Central memory CD8-positive, alpha-beta T cell (primary cell): Measurements from ENCODE around the gene RXFP3.
"Not testable (repeated sequence)": the region's sequence is repeated elsewhere in the genome, so short reads cannot be mapped to it uniquely, and the experiment has no call there.

Experiments used
- ATAC-seq: fragments of 150-1000 bp; cut with Tn5 transposase; replicated peaks from 2 replicates; pipeline ENCODE4 v1.10.0; 2022; ENCODE audit warnings: mild to moderate bottlenecking, moderate FRiP score, moderate number of reproducible peaks; ENCODE audit not compliant: poor library complexity, severe bottlenecking; ENCODE audit errors: extremely low read depth
- DNase-seq, 2 donors: peaks; one replicate each; pipeline ENCODE4 v3.0.0; 2021; ENCODE audit warnings: low spot score in 2 of 2
- H3K27ac Mint-ChIP-seq: one replicate; pipeline ENCODE4 v1.8.0; 2022; ENCODE audit warnings: low read depth, mild to moderate bottlenecking, moderate library complexity, mixed read lengths
- H3K27me3 Mint-ChIP-seq: one replicate; pipeline ENCODE4 v1.8.0; 2022; ENCODE audit warnings: mixed read lengths
- H3K36me3 Mint-ChIP-seq: one replicate; pipeline ENCODE4 v1.8.0; 2022; ENCODE audit warnings: mild to moderate bottlenecking, moderate library complexity, mixed read lengths; ENCODE audit not compliant: insufficient read depth
- H3K4me1 Mint-ChIP-seq: one replicate; pipeline ENCODE4 v1.8.0; 2022; ENCODE audit warnings: mixed read lengths
- H3K4me3 Mint-ChIP-seq: one replicate; pipeline ENCODE4 v1.8.0; 2022; ENCODE audit warnings: mild to moderate bottlenecking, moderate library complexity, mixed read lengths
- H3K9me3 Mint-ChIP-seq: one replicate; pipeline ENCODE4 v1.8.0; 2022; ENCODE audit warnings: mixed read lengths

The RXFP3 gene

GRCh38 chr5:33938881-33939280 is 2.7 kb downstream of the RXFP3 start:
- H3K4me3 Mint-ChIP-seq = no peak overlapping the region
- ATAC-seq = no peak
- no peaks in the 10 kb centered on the region for H3K4me1 Mint-ChIP-seq
- no peaks in the 10 kb centered on the region for H3K36me3 Mint-ChIP-seq
- peaks cover 73% of the 10 kb centered on the region for H3K27me3 Mint-ChIP-seq
- no peak overlapping the region for H3K27ac Mint-ChIP-seq
- H3K9me3 Mint-ChIP-seq = no peaks in the 10 kb centered on the region
- DNase-seq = no peak

- ATAC-seq = no peak
- H3K4me1 Mint-ChIP-seq = no peaks in the 10 kb centered on the region
- DNase-seq = no peak
- H3K4me3 Mint-ChIP-seq = no peak overlapping the region
- no peaks in the 10 kb centered on the region for H3K36me3 Mint-ChIP-seq
- H3K27ac Mint-ChIP-seq = no peak overlapping the region
- H3K9me3 Mint-ChIP-seq = no peaks in the 10 kb centered on the region
- H3K27me3 Mint-ChIP-seq = peaks cover 73% of the 10 kb centered on the region
Observed at GRCh38 chr5:33939556-33940262, 3.5 kb downstream of the RXFP3 start.

- Mint-ChIP-seq H3K27ac (no peak overlapping the region), H3K4me3 (no peak overlapping the region), H3K4me1 (no peaks in the 10 kb centered on the region), H3K27me3 (peaks cover 71% of the 10 kb centered on the region), H3K9me3 (no peaks in the 10 kb centered on the region), H3K36me3 (no peaks in the 10 kb centered on the region)
- ATAC-seq (no peak), DNase-seq (no peak)
Observed at GRCh38 chr5:33941090-33941489, 4.9 kb downstream of the RXFP3 start.

GRCh38 chr5:33944543-33945132 is 8.5 kb downstream of the RXFP3 start:
- H3K4me1 Mint-ChIP-seq = no peaks in the 10 kb centered on the region
- H3K9me3 Mint-ChIP-seq = no peaks in the 10 kb centered on the region
- H3K36me3 Mint-ChIP-seq = no peaks in the 10 kb centered on the region
- no peak overlapping the region for H3K4me3 Mint-ChIP-seq
- DNase-seq = no peak
- no peak overlapping the region for H3K27ac Mint-ChIP-seq
- peaks cover 52% of the 10 kb centered on the region for H3K27me3 Mint-ChIP-seq
- no peak for ATAC-seq

- H3K36me3 Mint-ChIP-seq, H3K4me3 Mint-ChIP-seq, DNase-seq, H3K4me1 Mint-ChIP-seq, H3K27ac Mint-ChIP-seq, H3K9me3 Mint-ChIP-seq, ATAC-seq: not testable (repeated sequence)
- H3K27me3 Mint-ChIP-seq = peaks cover 11% of the 10 kb centered on the region
Observed at GRCh38 chr5:33952175-33952574, 16.0 kb downstream of the RXFP3 start.

- ATAC-seq = no peak
- H3K27me3 Mint-ChIP-seq = peaks cover 51% of the 10 kb centered on the region
- H3K9me3 Mint-ChIP-seq = no peaks in the 10 kb centered on the region
- no peaks in the 10 kb centered on the region for H3K4me1 Mint-ChIP-seq
- no peak overlapping the region for H3K4me3 Mint-ChIP-seq
- DNase-seq = no peak
- H3K27ac Mint-ChIP-seq = no peak overlapping the region
- H3K36me3 Mint-ChIP-seq = peaks cover 2% of the 10 kb centered on the region
Observed at GRCh38 chr5:33957577-33958150, 21.5 kb downstream of the RXFP3 start.

- Mint-ChIP-seq H3K36me3 (peaks cover 2% of the 10 kb centered on the region), H3K4me1 (no peaks in the 10 kb centered on the region), H3K27ac (no peak overlapping the region), H3K9me3 (no peaks in the 10 kb centered on the region), H3K27me3 (peaks cover 51% of the 10 kb centered on the region), H3K4me3 (no peak overlapping the region)
- no peak for DNase-seq
- ATAC-seq = no peak
Observed at GRCh38 chr5:33958176-33958575, 22.0 kb downstream of the RXFP3 start.

- ATAC-seq (no peak), DNase-seq (no peak)
- no peaks in the 10 kb centered on the region for H3K4me1 Mint-ChIP-seq
- H3K4me3 Mint-ChIP-seq = no peak overlapping the region
- no peak overlapping the region for H3K27ac Mint-ChIP-seq
- H3K36me3 Mint-ChIP-seq = no peaks in the 10 kb centered on the region
- no peaks in the 10 kb centered on the region for H3K9me3 Mint-ChIP-seq
- H3K27me3 Mint-ChIP-seq = peaks cover 23% of the 10 kb centered on the region
Observed at GRCh38 chr5:33964132-33964700, 28.0 kb downstream of the RXFP3 start.

- Mint-ChIP-seq H3K4me3 (no peak overlapping the region), H3K4me1 (no peaks in the 10 kb centered on the region), H3K9me3 (no peaks in the 10 kb centered on the region), H3K27me3 (peaks cover under 1% of the 10 kb centered on the region), H3K27ac (no peak overlapping the region), H3K36me3 (no peaks in the 10 kb centered on the region)
- DNase-seq = no peak
- ATAC-seq = no peak
Observed at GRCh38 chr5:33966805-33967204, 30.6 kb downstream of the RXFP3 start.

GRCh38 chr5:33968211-33969005 is 32.2 kb downstream of the RXFP3 start:
- DNase-seq = no peak
- Mint-ChIP-seq H3K9me3 (no peaks in the 10 kb centered on the region), H3K36me3 (no peaks in the 10 kb centered on the region), H3K27ac (no peak overlapping the region), H3K27me3 (peaks cover 10% of the 10 kb centered on the region), H3K4me3 (no peak overlapping the region), H3K4me1 (no peaks in the 10 kb centered on the region)
- no peak for ATAC-seq

GRCh38 chr5:33969572-33970452 is 33.6 kb downstream of the RXFP3 start:
- no peak overlapping the region for H3K4me3 Mint-ChIP-seq
- no peaks in the 10 kb centered on the region for H3K9me3 Mint-ChIP-seq
- H3K36me3 Mint-ChIP-seq = no peaks in the 10 kb centered on the region
- ATAC-seq (no peak), DNase-seq (no peak)
- H3K4me1 Mint-ChIP-seq = no peaks in the 10 kb centered on the region
- peaks cover 23% of the 10 kb centered on the region for H3K27me3 Mint-ChIP-seq
- peak overlapping the region; percentile 70 for H3K27ac Mint-ChIP-seq

- no peak for DNase-seq
- no peaks in the 10 kb centered on the region for H3K4me1 Mint-ChIP-seq
- no peak for ATAC-seq
- H3K27me3 Mint-ChIP-seq = peaks cover 38% of the 10 kb centered on the region
- no peaks in the 10 kb centered on the region for H3K36me3 Mint-ChIP-seq
- H3K9me3 Mint-ChIP-seq = no peaks in the 10 kb centered on the region
- H3K4me3 Mint-ChIP-seq = no peak overlapping the region
- H3K27ac Mint-ChIP-seq = no peak overlapping the region
Observed at GRCh38 chr5:33973271-33973670, 37.1 kb downstream of the RXFP3 start.
